ENCODE results near the gene AKR1C4.

The AKR1C4 gene

DNA sequence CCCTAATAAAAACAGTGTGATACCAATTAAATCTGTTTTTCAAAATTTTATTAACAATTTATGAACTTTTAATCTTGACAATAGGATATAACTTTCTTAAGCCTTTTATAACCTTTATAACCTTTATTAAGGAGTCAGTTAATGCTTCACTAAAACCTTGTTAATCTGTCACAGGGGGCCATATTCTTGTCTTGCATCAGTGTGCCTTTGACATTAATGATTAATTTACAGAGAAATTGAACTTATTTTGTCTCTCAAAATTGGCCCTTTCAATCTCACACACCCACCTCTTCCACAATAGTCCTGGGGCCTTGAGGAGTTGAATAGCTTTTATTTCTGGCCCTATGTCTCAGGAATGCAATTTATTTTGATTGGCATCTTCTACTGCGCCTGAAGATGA lies 68.5 kb downstream of the AKR1C4 start:
- in situ Hi-C loops (cut with MboI; ENCODE audit: low sequenced_read_pairs): no loop called here

GRCh38 chr10:5266351-5266750 lies 69.7 kb downstream of the AKR1C4 start:
- in situ Hi-C loops (cut with MboI; ENCODE audit: low sequenced_read_pairs): no loop called here

GRCh38 chr10:5266804-5267203 lies 70.2 kb downstream of the AKR1C4 start:
- in situ Hi-C loops (cut with MboI; ENCODE audit: low sequenced_read_pairs): no loop called here

- in situ Hi-C loops (cut with MboI; ENCODE audit: low sequenced_read_pairs): no loop called here
These were observed 71.6 kb downstream of the AKR1C4 start for GRCh38 chr10:5268234-5268633.

Measured in hTERT RPE-1 (cell line).